Measurements from ENCODE around the gene ACKR1.

The ACKR1 gene

GRCh38 chr1:159204161-159205141 lies at the start of gene ACKR1:
ACKR1 (plus strand) TSS chr1:159204875; CDS start chr1:159204960, 85 bp downstream.
- no peak for DNase-seq (ENCODE audit: low read depth)
- no peak within 1 kb of the TSS for H3K4me3 ChIP-seq (ENCODE audit: low read depth, low read length)
- TF ChIP-seq CTCF (IDR thresholded peaks at IDR 0.05; ENCODE audit: low read depth, low read length, missing control alignments), result no peak

- peak; percentile 39 for DNase-seq (ENCODE audit: low read depth)
- no peak overlapping the region for H3K4me3 ChIP-seq (ENCODE audit: low read depth, low read length)
- TF ChIP-seq CTCF (IDR thresholded peaks at IDR 0.05; ENCODE audit: low read depth, low read length, missing control alignments), result peak; percentile 97
Observed at GRCh38 chr1:159161001-159161718, 43.5 kb upstream of the ACKR1 start.

- no peak for TF ChIP-seq CTCF (IDR thresholded peaks at IDR 0.05; ENCODE audit: low read depth, low read length, missing control alignments)
Observed at GRCh38 chr1:159161719-159162026, 43.0 kb upstream of the ACKR1 start.

GRCh38 chr1:159162516-159163265 lies 42.0 kb upstream of the ACKR1 start:
- H3K4me3 ChIP-seq (ENCODE audit: low read depth, low read length), result no peak overlapping the region
- TF ChIP-seq CTCF (IDR thresholded peaks at IDR 0.05; ENCODE audit: low read depth, low read length, missing control alignments), result no peak
- no peak for DNase-seq (ENCODE audit: low read depth)

More at GRCh38 chr1:159161719-159162026, 43.0 kb upstream of the ACKR1 start:
- no peak overlapping the region for H3K4me3 ChIP-seq (ENCODE audit: low read depth, low read length)
- no peak for DNase-seq (ENCODE audit: low read depth)

- no peak overlapping the region for H3K4me3 ChIP-seq (ENCODE audit: low read depth, low read length)
- DNase-seq (ENCODE audit: low read depth), result no peak
- no peak for TF ChIP-seq CTCF (IDR thresholded peaks at IDR 0.05; ENCODE audit: low read depth, low read length, missing control alignments)
Observed at GRCh38 chr1:159163614-159164228, 41.0 kb upstream of the ACKR1 start.

GRCh38 chr1:159168043-159168442 lies 36.6 kb upstream of the ACKR1 start:
- no peak for TF ChIP-seq CTCF (IDR thresholded peaks at IDR 0.05; ENCODE audit: low read depth, low read length, missing control alignments)
- no peak overlapping the region for H3K4me3 ChIP-seq (ENCODE audit: low read depth, low read length)
- DNase-seq (ENCODE audit: low read depth), result no peak

Measured in GM12864 (cell line).